Measurements from ENCODE around the gene TMPRSS7. TPM values are rescaled to one million over a fixed set of nuclear protein-coding genes. Genes with fewer than 3 reads are reported as not detected.

The TMPRSS7 gene
- polyA plus RNA-seq, 1 donor from 2014 or later, result 0.52 TPM

GRCh38 chr3:112053229-112053628 lies 18.7 kb downstream of the TMPRSS7 start:
- Histone ChIP-seq H4K20me1 (ENCODE audit: insufficient read depth) (no peaks in the 10 kb centered on the region), H3K4me2 (ENCODE audit: low read length) (no peak overlapping the region), H3K27ac (ENCODE audit: low read length) (no peak overlapping the region)

GRCh38 chr3:112056451-112056929 lies 22.0 kb downstream of the TMPRSS7 start:
- no peak overlapping the region for H2AFZ ChIP-seq (ENCODE audit: low read depth, low read length)
- no peak overlapping the region for H3K9ac ChIP-seq (ENCODE audit: low read length)
- H3K79me2 ChIP-seq (replicated peaks; ENCODE audit: insufficient read depth, low read length), result no peaks in the 10 kb centered on the region
- H3K9me2 ChIP-seq (ENCODE audit: insufficient read depth, low read length), result no peaks in the 10 kb centered on the region
- no peak overlapping the region for H3K4me2 ChIP-seq (ENCODE audit: low read length)
- no peaks in the 10 kb centered on the region for H3K9me3 ChIP-seq (ENCODE audit: low read length)
- no peaks in the 10 kb centered on the region for H3F3A ChIP-seq (ENCODE audit: insufficient read depth, low read length, poor library complexity, severe bottlenecking)
- no peaks in the 10 kb centered on the region for H3K36me3 ChIP-seq (ENCODE audit: insufficient read depth, low read length)
- no peak for TF ChIP-seq CTCF (IDR thresholded peaks at IDR 0.05; ENCODE audit: poor library complexity, severe bottlenecking)
- no peak for TF ChIP-seq EP300 (conservative IDR thresholded peaks at IDR 0.05; ENCODE audit: poor library complexity, severe bottlenecking)
- TF ChIP-seq MXI1 (conservative IDR thresholded peaks at IDR 0.05; ENCODE audit: poor library complexity, severe bottlenecking), result no peak
- TF ChIP-seq EZH2 (IDR thresholded peaks at IDR 0.05; ENCODE audit: borderline replicate concordance, insufficient read depth, low read length, poor library complexity, severe bottlenecking), result no peak
- TF ChIP-seq REST (IDR thresholded peaks at IDR 0.05; ENCODE audit: borderline replicate concordance), result no peak
- TF ChIP-seq TAF1 (IDR thresholded peaks at IDR 0.05; ENCODE audit: low read depth), result no peak
- no peak overlapping the region for H3K4me3 ChIP-seq (ENCODE audit: low read length)
- H4K20me1 ChIP-seq (ENCODE audit: insufficient read depth), result no peaks in the 10 kb centered on the region
- H3K27ac ChIP-seq (ENCODE audit: low read length), result no peak overlapping the region
- no peaks in the 10 kb centered on the region for H3K27me3 ChIP-seq (ENCODE audit: insufficient read depth, low read depth, low read length)

More at GRCh38 chr3:112053229-112053628, 18.7 kb downstream of the TMPRSS7 start:
- H3K9me2 ChIP-seq (ENCODE audit: insufficient read depth, low read length), result no peaks in the 10 kb centered on the region
- TF ChIP-seq CTCF (IDR thresholded peaks at IDR 0.05; ENCODE audit: poor library complexity, severe bottlenecking) (no peak), MXI1 (conservative IDR thresholded peaks at IDR 0.05; ENCODE audit: poor library complexity, severe bottlenecking) (no peak)
- no peaks in the 10 kb centered on the region for H3K36me3 ChIP-seq (ENCODE audit: insufficient read depth, low read length)
- H3K4me3 ChIP-seq (ENCODE audit: low read length), result no peak overlapping the region
- no peaks in the 10 kb centered on the region for H3K79me2 ChIP-seq (replicated peaks; ENCODE audit: insufficient read depth, low read length)
- H2AFZ ChIP-seq (ENCODE audit: low read depth, low read length), result no peak overlapping the region
- H3F3A ChIP-seq (ENCODE audit: insufficient read depth, low read length, poor library complexity, severe bottlenecking), result no peaks in the 10 kb centered on the region
- no peaks in the 10 kb centered on the region for H3K9me3 ChIP-seq (ENCODE audit: low read length)
- H3K9ac ChIP-seq (ENCODE audit: low read length), result no peak overlapping the region
- no peaks in the 10 kb centered on the region for H3K27me3 ChIP-seq (ENCODE audit: insufficient read depth, low read depth, low read length)
